Panc1 (cell line): ENCODE results near the gene ACTL6B. TPM values are rescaled to one million over a fixed set of nuclear protein-coding genes. Genes with fewer than 3 reads are reported as not detected.

Experiments
- ATAC-seq: fragments of 200-7000 bp; cut with Tn5 transposase; 2 replicates; pipeline ENCODE4 v1.9.1; 2020; ENCODE audit warnings: mild to moderate bottlenecking, moderate library complexity
- BruUV-seq: library from RNA; stranded (reverse); fragments of 400-500 nt; replicated peaks from 2 replicates; lab custom pipeline; 2021; lab: Mats Ljungman, UMichigan
- CTCF ChIA-PET: fragments of 300-600 bp; sonication (Branson Sonifier 250); formaldehyde crosslinking; loops from one replicate; lab custom pipeline; 2022; ENCODE audit warnings: antibody characterized with exemption; lab: Charles Lee
- POLR2A ChIA-PET: fragments of 300-600 bp; sonication (Branson Sonifier 250); formaldehyde crosslinking; loops from one replicate; lab custom pipeline; 2022; ENCODE audit warnings: antibody characterized with exemption; lab: Charles Lee
- DNase-seq: peaks from one replicate; pipeline ENCODE4 v3.0.0-alpha.2; 2010; ENCODE audit warnings: low read depth, low spot score
- H3K27ac ChIP-seq: 2 replicates; pipeline ENCODE4 v1.5.1; 2011; ENCODE audit warnings: mild to moderate bottlenecking, low read length, inconsistent platforms
- H3K27me3 ChIP-seq: fragments of 200-500 bp; sonication (Bioruptor generic); 2 replicates; pipeline ENCODE4 v1.6.0; 2014; ENCODE audit warnings: low read length, inconsistent platforms; ENCODE audit not compliant: control insufficient read depth, insufficient read depth
- H3K36me3 ChIP-seq: fragments of 200-500 bp; sonication (Bioruptor generic); 2 replicates; pipeline ENCODE4 v1.5.1; 2014; ENCODE audit warnings: inconsistent platforms, mild to moderate bottlenecking, low read length, moderate library complexity; ENCODE audit not compliant: control insufficient read depth, insufficient read depth
- H3K4me1 ChIP-seq: 2 replicates; pipeline ENCODE4 v1.5.1; 2011; ENCODE audit warnings: inconsistent platforms, mild to moderate bottlenecking, low read length, moderate library complexity; ENCODE audit not compliant: control insufficient read depth, insufficient read depth
- H3K4me3 ChIP-seq, 2 experiments: 2 replicates each; pipeline ENCODE4 v1.5.1; 2011 to 2012; ENCODE audit warnings: low read depth in 2 of 2, low read length in 2 of 2, mild to moderate bottlenecking in 2 of 2, inconsistent platforms in 1 of 2, moderate library complexity in 1 of 2
- H3K9me3 ChIP-seq: fragments of 200-500 bp; sonication (Bioruptor generic); 2 replicates; pipeline ENCODE4 v1.5.1; 2014; ENCODE audit warnings: low read depth, mild to moderate bottlenecking, inconsistent platforms, low read length, moderate library complexity; ENCODE audit not compliant: control insufficient read depth, insufficient read depth
- POLR2AphosphoS5 ChIP-seq: IDR thresholded peaks from 2 replicates; pipeline ENCODE4 v1.6.1; 2012; ENCODE audit warnings: mild to moderate bottlenecking, low read depth, low read length, moderate library complexity
- SIN3A ChIP-seq: IDR thresholded peaks from 2 replicates; pipeline ENCODE4 v1.6.1; 2012; ENCODE audit warnings: low read depth, mild to moderate bottlenecking, low read length, moderate library complexity, borderline replicate concordance; ENCODE audit not compliant: insufficient read depth
- in situ Hi-C: cut with HindIII; loops from 2 replicates; pipeline ENCODE4 v1.10.0; 2016; ENCODE audit warnings: low sequenced_read_pairs, low pct_unique_long_range_greater_than_20kb
- intact Hi-C: fragments of 100-400 bp; cut with micrococcal nuclease; formaldehyde crosslinking; loops from one replicate; pipeline ENCODE4 v1.10.0; 2022; ENCODE audit not compliant: unreplicated experiment
- total RNA-seq: library from RNA; stranded (reverse); gene quantifications from one replicate; pipeline ENCODE4 v1.2.1, GENCODE V29; 2021; ENCODE audit not compliant: unreplicated experiment
- TF ChIP-seq, protein P1 (sequence below), 2 experiments: IDR thresholded peaks; 2 replicates each; pipeline ENCODE4 v1.6.1; 2011 to 2012; ENCODE audit warnings: low read depth in 2 of 2, control low read depth in 1 of 2, low read length in 1 of 2, mild to moderate bottlenecking in 1 of 2, moderate library complexity in 1 of 2; ENCODE audit not compliant: insufficient read depth in 1 of 2
- TF ChIP-seq, protein P2 (sequence below): fragments of 450-650 bp; IDR thresholded peaks from 2 replicates; pipeline ENCODE4 v1.5.1; 2017; ENCODE audit warnings: mild to moderate bottlenecking

ACTL6B gene
- total RNA-seq, 1 experiment from 2014 or later = not detected

DNA sequence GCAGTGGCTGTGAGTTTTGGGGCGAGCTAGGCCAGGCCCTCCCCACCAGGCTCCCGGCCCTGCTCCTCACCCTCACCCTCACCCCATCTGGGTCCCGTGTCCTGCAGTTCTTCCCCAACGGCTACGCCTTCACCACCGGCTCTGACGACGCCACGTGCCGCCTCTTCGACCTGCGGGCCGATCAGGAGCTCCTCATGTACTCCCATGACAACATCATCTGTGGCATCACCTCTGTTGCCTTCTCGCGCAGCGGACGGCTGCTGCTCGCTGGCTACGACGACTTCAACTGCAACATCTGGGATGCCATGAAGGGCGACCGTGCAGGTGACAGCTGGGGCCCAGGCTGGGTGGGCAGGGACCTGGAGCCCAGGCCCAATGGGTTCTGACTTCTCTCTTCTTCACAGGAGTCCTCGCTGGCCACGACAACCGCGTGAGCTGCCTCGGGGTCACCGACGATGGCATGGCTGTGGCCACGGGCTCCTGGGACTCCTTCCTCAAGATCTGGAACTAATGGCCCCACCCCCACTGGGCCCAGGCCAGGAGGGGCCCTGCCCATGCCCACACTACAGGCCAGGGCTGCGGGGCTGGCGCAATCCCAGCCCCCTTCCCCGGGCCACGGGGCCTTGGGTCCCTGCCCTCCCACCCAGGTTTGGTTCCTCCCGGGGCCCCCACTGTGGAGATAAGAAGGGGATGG, 22.2 kb upstream of the ACTL6B start:
- Histone ChIP-seq H3K36me3 (peaks cover 3% of the 10 kb centered on the region), H3K4me1 (peaks cover 57% of the 10 kb centered on the region), H3K4me3 (no peak overlapping the region), H3K27me3 (no peaks in the 10 kb centered on the region), H3K27ac (peak overlapping the region; percentile 75), H3K9me3 (no peaks in the 10 kb centered on the region)
- in situ Hi-C loops (no loop called here), intact Hi-C loops (no loop called here)
- TF ChIP-seq POLR2AphosphoS5 (no peak; the same call in 1 of the 2 replicates), SIN3A (no peak)
- TF ChIP-seq, protein P1, sequence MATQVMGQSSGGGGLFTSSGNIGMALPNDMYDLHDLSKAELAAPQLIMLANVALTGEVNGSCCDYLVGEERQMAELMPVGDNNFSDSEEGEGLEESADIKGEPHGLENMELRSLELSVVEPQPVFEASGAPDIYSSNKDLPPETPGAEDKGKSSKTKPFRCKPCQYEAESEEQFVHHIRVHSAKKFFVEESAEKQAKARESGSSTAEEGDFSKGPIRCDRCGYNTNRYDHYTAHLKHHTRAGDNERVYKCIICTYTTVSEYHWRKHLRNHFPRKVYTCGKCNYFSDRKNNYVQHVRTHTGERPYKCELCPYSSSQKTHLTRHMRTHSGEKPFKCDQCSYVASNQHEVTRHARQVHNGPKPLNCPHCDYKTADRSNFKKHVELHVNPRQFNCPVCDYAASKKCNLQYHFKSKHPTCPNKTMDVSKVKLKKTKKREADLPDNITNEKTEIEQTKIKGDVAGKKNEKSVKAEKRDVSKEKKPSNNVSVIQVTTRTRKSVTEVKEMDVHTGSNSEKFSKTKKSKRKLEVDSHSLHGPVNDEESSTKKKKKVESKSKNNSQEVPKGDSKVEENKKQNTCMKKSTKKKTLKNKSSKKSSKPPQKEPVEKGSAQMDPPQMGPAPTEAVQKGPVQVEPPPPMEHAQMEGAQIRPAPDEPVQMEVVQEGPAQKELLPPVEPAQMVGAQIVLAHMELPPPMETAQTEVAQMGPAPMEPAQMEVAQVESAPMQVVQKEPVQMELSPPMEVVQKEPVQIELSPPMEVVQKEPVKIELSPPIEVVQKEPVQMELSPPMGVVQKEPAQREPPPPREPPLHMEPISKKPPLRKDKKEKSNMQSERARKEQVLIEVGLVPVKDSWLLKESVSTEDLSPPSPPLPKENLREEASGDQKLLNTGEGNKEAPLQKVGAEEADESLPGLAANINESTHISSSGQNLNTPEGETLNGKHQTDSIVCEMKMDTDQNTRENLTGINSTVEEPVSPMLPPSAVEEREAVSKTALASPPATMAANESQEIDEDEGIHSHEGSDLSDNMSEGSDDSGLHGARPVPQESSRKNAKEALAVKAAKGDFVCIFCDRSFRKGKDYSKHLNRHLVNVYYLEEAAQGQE (IDR thresholded peaks at IDR 0.05; ENCODE audit: insufficient read depth in 1 of 2, low read depth in 2 of 2, low read length in 1 of 2) = no peak
- TF ChIP-seq, protein P2, sequence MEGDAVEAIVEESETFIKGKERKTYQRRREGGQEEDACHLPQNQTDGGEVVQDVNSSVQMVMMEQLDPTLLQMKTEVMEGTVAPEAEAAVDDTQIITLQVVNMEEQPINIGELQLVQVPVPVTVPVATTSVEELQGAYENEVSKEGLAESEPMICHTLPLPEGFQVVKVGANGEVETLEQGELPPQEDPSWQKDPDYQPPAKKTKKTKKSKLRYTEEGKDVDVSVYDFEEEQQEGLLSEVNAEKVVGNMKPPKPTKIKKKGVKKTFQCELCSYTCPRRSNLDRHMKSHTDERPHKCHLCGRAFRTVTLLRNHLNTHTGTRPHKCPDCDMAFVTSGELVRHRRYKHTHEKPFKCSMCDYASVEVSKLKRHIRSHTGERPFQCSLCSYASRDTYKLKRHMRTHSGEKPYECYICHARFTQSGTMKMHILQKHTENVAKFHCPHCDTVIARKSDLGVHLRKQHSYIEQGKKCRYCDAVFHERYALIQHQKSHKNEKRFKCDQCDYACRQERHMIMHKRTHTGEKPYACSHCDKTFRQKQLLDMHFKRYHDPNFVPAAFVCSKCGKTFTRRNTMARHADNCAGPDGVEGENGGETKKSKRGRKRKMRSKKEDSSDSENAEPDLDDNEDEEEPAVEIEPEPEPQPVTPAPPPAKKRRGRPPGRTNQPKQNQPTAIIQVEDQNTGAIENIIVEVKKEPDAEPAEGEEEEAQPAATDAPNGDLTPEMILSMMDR = no peak
- DNase-seq = no peak
- CTCF ChIA-PET = interaction anchor here (0.6 kb wide), 2 partner anchors 14 to 61 kb away, joined by 3 to 5 read pairs; no protein-coding TSS in a partner anchor
- POLR2A ChIA-PET = no interaction called here
- ATAC-seq = no peak
- TSS peak; percentile 88 for BruUV-seq

DNA sequence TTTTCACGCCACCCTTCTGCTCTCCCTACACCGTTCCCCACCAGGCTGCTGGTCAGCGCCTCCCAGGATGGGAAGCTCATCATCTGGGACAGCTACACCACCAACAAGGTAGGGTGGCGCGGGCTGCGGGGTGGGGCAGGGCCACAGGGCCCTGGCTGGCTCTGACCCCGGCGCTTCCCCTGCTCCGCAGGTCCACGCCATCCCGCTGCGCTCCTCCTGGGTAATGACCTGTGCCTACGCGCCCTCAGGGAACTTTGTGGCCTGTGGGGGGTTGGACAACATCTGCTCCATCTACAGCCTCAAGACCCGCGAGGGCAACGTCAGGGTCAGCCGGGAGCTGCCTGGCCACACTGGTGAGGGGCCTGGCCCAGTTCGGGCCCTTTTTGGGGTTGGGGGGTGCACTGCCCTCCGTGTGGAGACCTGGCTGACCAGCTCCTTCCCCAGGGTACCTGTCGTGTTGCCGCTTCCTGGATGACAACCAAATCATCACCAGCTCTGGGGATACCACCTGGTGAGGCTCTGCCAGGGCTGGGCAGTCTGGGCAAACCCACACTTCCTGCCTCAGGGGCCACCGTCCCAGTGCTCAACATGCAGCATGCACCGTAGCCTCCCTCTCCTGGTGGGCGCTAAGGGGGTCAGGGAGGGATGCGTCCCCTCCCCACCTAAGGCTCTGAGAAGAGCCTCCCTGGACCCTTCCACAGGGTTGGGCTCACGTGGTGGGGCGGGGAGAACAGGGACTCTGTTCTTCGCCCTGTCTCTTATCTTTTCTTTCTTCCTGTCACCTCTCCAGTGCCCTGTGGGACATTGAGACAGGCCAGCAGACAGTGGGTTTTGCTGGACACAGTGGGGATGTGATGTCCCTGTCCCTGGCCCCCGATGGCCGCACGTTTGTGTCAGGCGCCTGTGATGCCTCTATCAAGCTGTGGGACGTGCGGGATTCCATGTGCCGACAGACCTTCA, 21.3 kb upstream of the ACTL6B start:
- intact Hi-C loops (no loop called here), in situ Hi-C loops (no loop called here)
- DNase-seq (no peak), ATAC-seq (no peak)
- Histone ChIP-seq H3K4me1 (peaks cover 54% of the 10 kb centered on the region), H3K27ac (no peak overlapping the region; the same call in 1 of the 2 replicates), H3K9me3 (no peaks in the 10 kb centered on the region), H3K4me3 (no peak overlapping the region), H3K27me3 (no peaks in the 10 kb centered on the region), H3K36me3 (peaks cover 3% of the 10 kb centered on the region)
- ChIA-PET POLR2A (no interaction called here), CTCF (no interaction called here)
- no TSS peak for BruUV-seq
- TF ChIP-seq, protein P2 = no peak
- no peak for TF ChIP-seq SIN3A
